ENCODE measurements around the gene PGLYRP1.

PGLYRP1 gene

GRCh38 chr19:46043519-46043918 is 20.7 kb upstream of the PGLYRP1 start:
- ChIA-PET POLR2A (no interaction called here), CTCF (interaction anchor here (0.5 to 8.1 kb wide), 6 partner anchors 10 to 320 kb away, joined by 3 to 120 read pairs (median 4); no protein-coding TSS in a partner anchor)
- TF ChIP-seq SETDB1 (IDR thresholded peaks at IDR 0.05; ENCODE audit: insufficient read length, low read length) (peak; percentile 80), PRDM2 (tag by site-specific recombination; IDR thresholded peaks at IDR 0.05; ENCODE audit: borderline replicate concordance) (no peak), ZNF274 (IDR thresholded peaks at IDR 0.05; ENCODE audit: low read length) (no peak), ZNF274 (tag by site-specific recombination; IDR thresholded peaks at IDR 0.05; ENCODE audit: borderline replicate concordance) (0 out of 2 replicates have a peak, but pooled peaks have one; percentile 25)
- peaks cover 16% of the 10 kb centered on the region for H3K4me1 ChIP-seq (ENCODE audit: control insufficient read depth, insufficient read depth, low read length)
- no peaks in the 10 kb centered on the region; the same call in none of the 2 replicates for H3K9me3 ChIP-seq (ENCODE audit: control insufficient read depth, insufficient read depth, low read depth, low read length)
- no peaks in the 10 kb centered on the region for H3K36me3 ChIP-seq (ENCODE audit: control insufficient read depth in 2 of 2, insufficient read depth in 1 of 2, low read length in 2 of 2)
- H3K4me3 ChIP-seq (ENCODE audit: low read depth, low read length), result no peak overlapping the region
- H3K27ac ChIP-seq (ENCODE audit: extremely low read depth, low read depth, low read length), result no peak overlapping the region

GRCh38 chr19:46042252-46042883 is 19.5 kb upstream of the PGLYRP1 start:
- Histone ChIP-seq H3K27ac (ENCODE audit: extremely low read depth, low read depth, low read length) (no peak overlapping the region), H3K36me3 (ENCODE audit: control insufficient read depth in 2 of 2, insufficient read depth in 1 of 2, low read length in 2 of 2) (no peaks in the 10 kb centered on the region), H3K4me1 (ENCODE audit: control insufficient read depth, insufficient read depth, low read length) (peaks cover 16% of the 10 kb centered on the region), H3K9me3 (ENCODE audit: control insufficient read depth, insufficient read depth, low read depth, low read length) (no peaks in the 10 kb centered on the region; the same call in none of the 2 replicates), H3K4me3 (ENCODE audit: low read depth, low read length) (no peak overlapping the region)
- TF ChIP-seq GLIS1 (tag by site-specific recombination; IDR thresholded peaks at IDR 0.05) (no peak), ZNF76 (tag by site-specific recombination; IDR thresholded peaks at IDR 0.05; ENCODE audit: borderline replicate concordance, low read depth) (no peak), SCRT2 (tag by site-specific recombination; IDR thresholded peaks at IDR 0.05) (peak; percentile 60), ZNF558 (tag by site-specific recombination; IDR thresholded peaks at IDR 0.05) (no peak), SCRT1 (tag by site-specific recombination; IDR thresholded peaks at IDR 0.05; ENCODE audit: borderline replicate concordance) (0 out of 2 replicates have a peak, but pooled peaks have one; percentile 47), HIC1 (tag by site-specific recombination; IDR thresholded peaks at IDR 0.05) (no peak)
- ChIA-PET POLR2A (interaction anchor here (0.6 to 2.9 kb wide), 2 partner anchors 34 to 211 kb away, joined by 5 to 12 read pairs; no protein-coding TSS in a partner anchor), CTCF (interaction anchor here (0.5 to 8.1 kb wide), 9 partner anchors 7 to 1397 kb away, joined by 3 to 120 read pairs (median 5); no protein-coding TSS in a partner anchor)

GRCh38 chr19:46040952-46041500 is 18.2 kb upstream of the PGLYRP1 start, which contains the start of gene IGFL4:
Gene IGFL4 (minus strand): TSS chr19:46041002. CDS start chr19:46040962, 40 bp downstream.
- POLR2A ChIA-PET, result interaction anchor here (0.5 to 2.9 kb wide), 8 partner anchors 9 to 367 kb away, joined by 3 to 12 read pairs (median 4); no protein-coding TSS in a partner anchor
- Histone ChIP-seq H3K4me3 (ENCODE audit: low read depth, low read length) (no peak within 1 kb of the TSS), H3K4me1 (ENCODE audit: control insufficient read depth, insufficient read depth, low read length) (peaks cover 16% of the 10 kb centered on the region), H3K36me3 (ENCODE audit: control insufficient read depth in 2 of 2, insufficient read depth in 1 of 2, low read length in 2 of 2) (no peaks in the 10 kb centered on the region), H3K9me3 (ENCODE audit: control insufficient read depth, insufficient read depth, low read depth, low read length) (no peaks in the 10 kb centered on the region; the same call in 1 of the 2 replicates), H3K27ac (ENCODE audit: extremely low read depth, low read depth, low read length) (peak within 1 kb of the TSS; percentile 53; the same call in 1 of the 2 replicates)
- CTCF ChIA-PET, result interaction anchor here (0.5 to 8.1 kb wide), 9 partner anchors 9 to 931 kb away, joined by 3 to 120 read pairs (median 5); no protein-coding TSS in a partner anchor
- TF ChIP-seq ZNF10 (tag by site-specific recombination; IDR thresholded peaks at IDR 0.05) (peak; percentile 74), BCL11A (tag by site-specific recombination; IDR thresholded peaks at IDR 0.05; ENCODE audit: low read depth) (no peak), ZNF398 (tag by site-specific recombination; IDR thresholded peaks at IDR 0.05) (peak; percentile 53), ZNF548 (tag by site-specific recombination; IDR thresholded peaks at IDR 0.05) (no peak), ZNF138 (tag by site-specific recombination; IDR thresholded peaks at IDR 0.05; ENCODE audit: borderline replicate concordance) (no peak), ZNF211 (tag by site-specific recombination; IDR thresholded peaks at IDR 0.05; ENCODE audit: low read depth) (no peak)

Measured in HEK293 (cell line).